Bronchial epithelial cell (primary cell): Measurements from ENCODE around the gene ELN. TPM values are rescaled to one million over a fixed set of nuclear protein-coding genes. Genes with fewer than 3 reads are reported as not detected.

Experiments
- DNase-seq: peaks from one replicate; pipeline ENCODE4 v3.0.0-alpha.2; 2010; ENCODE audit warnings: low read depth
- FAIRE-seq: peaks from 2 replicates; lab custom pipeline; 2011; peaks lifted over from hg19 to GRCh38; lab: Jason Lieb, UNC
- H3K27me3 ChIP-seq: 2 replicates; pipeline ENCODE4 v1.5.1; 2011; ENCODE audit warnings: low read length; ENCODE audit not compliant: control insufficient read depth, insufficient read depth
- H3K36me3 ChIP-seq: 2 replicates; pipeline ENCODE4 v1.5.1; 2011; ENCODE audit warnings: low read length; ENCODE audit not compliant: control insufficient read depth, insufficient read depth
- H3K4me3 ChIP-seq: 2 replicates; pipeline ENCODE4 v1.5.1; 2011; ENCODE audit warnings: mild to moderate bottlenecking, low read depth, low read length, control low read depth
- total RNA-seq: library from RNA; depleted of rRNA; stranded (reverse); fragments of >200 nt; gene quantifications from 2 replicates; pipeline ENCODE4 v1.2.1, GENCODE V29; 2014
- TF ChIP-seq, protein P1 (sequence below): IDR thresholded peaks from 2 replicates; pipeline ENCODE4 v1.5.1; 2011; ENCODE audit warnings: mild to moderate bottlenecking, moderate library complexity, low read length, control low read depth, inconsistent platforms; ENCODE audit not compliant: insufficient read depth, severe bottlenecking

ELN gene
- total RNA-seq, 1 donor from 2014 or later = under 0.01 TPM

DNA sequence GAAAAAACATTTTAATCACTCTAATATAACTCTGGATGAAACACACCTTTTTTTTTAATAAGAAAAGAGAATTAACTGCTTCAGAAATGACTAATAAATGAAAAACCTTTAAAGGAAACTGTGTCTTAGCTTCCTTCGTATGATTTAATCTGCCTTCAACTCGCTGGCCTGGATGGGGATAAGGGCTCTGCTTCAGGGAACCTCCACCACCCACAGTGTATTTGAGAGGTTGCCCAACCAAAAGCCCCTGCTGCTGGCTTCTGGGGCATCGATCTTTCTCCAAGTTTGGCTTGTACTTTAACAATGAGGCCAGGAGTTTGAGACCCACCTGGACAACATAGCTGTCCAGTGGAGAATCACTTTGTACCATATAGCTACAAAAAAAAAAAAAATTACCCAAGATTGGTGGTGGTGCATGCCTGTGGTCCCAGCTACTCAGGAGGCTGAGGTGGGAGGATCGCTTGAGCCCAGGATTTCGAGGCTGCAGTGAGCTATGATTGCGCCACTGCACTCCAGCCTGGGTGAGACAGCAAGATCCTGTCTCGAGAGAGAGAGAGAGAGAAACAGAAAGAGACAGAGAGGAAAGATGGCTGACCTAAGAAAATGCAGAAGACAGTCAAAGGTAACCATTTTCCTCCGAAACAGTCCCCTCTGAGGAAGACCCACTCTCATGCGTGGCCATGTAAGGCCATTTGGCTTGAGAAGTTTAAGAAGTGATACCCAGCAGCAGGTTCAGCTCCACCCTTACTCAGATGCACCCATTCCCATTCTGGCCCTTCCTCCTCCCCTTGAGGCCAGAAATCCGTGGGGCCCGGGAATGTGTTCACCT, 42.0 kb downstream of the ELN start:
- DNase-seq (no peak), FAIRE-seq (no peak)
- Histone ChIP-seq H3K27me3 (no peaks in the 10 kb centered on the region), H3K36me3 (no peaks in the 10 kb centered on the region), H3K4me3 (no peak overlapping the region)
- TF ChIP-seq, protein P1, sequence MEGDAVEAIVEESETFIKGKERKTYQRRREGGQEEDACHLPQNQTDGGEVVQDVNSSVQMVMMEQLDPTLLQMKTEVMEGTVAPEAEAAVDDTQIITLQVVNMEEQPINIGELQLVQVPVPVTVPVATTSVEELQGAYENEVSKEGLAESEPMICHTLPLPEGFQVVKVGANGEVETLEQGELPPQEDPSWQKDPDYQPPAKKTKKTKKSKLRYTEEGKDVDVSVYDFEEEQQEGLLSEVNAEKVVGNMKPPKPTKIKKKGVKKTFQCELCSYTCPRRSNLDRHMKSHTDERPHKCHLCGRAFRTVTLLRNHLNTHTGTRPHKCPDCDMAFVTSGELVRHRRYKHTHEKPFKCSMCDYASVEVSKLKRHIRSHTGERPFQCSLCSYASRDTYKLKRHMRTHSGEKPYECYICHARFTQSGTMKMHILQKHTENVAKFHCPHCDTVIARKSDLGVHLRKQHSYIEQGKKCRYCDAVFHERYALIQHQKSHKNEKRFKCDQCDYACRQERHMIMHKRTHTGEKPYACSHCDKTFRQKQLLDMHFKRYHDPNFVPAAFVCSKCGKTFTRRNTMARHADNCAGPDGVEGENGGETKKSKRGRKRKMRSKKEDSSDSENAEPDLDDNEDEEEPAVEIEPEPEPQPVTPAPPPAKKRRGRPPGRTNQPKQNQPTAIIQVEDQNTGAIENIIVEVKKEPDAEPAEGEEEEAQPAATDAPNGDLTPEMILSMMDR = no peak

DNA sequence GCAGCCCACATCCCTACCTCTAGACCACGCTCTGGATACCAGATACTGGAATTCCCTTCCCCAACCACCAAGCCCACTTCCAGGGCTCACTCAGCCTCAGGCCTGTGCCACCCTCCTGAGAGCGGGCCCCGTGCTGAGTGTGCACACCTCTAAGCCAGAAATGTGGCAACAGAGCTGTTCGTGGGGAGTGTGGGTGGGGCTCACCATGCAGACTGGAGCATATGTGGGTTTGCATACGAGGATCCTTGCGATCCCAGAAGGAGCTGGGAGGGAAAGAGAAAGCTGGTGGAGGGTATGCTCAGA, 42.6 kb downstream of the ELN start:
- Histone ChIP-seq H3K27me3 (no peaks in the 10 kb centered on the region), H3K36me3 (no peaks in the 10 kb centered on the region), H3K4me3 (no peak overlapping the region)
- FAIRE-seq = no peak
- TF ChIP-seq, protein P1 = no peak
- no peak for DNase-seq

- Histone ChIP-seq H3K27me3 (no peaks in the 10 kb centered on the region), H3K4me3 (no peak overlapping the region), H3K36me3 (no peaks in the 10 kb centered on the region)
- DNase-seq = no peak
- FAIRE-seq = no peak
- TF ChIP-seq, protein P1 = no peak
Observed at GRCh38 chr7:74071121-74071520, 43.1 kb downstream of the ELN start.

DNA sequence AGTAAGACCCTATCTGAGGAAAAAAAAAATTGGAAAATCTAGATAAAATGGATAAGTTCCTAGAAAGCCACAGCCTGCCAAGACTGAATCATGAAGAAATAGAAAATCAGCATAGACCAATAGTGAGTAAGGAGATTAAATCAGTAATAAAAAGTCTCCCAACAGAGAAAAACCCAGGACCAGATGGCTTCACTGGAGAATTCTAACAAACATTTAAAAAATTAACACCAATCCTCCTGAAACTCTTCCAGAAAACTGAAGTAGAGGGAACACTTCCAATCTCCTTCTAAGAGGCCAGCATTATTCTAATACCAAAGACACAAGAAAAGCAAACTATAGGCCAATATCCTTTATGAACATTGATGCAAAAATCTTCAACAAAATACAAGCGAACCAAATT, 46.8 kb downstream of the ELN start:
- DNase-seq (no peak), FAIRE-seq (no peak)
- Histone ChIP-seq H3K36me3 (no peaks in the 10 kb centered on the region), H3K27me3 (no peaks in the 10 kb centered on the region), H3K4me3 (no peak overlapping the region)
- TF ChIP-seq, protein P1 = no peak

DNA sequence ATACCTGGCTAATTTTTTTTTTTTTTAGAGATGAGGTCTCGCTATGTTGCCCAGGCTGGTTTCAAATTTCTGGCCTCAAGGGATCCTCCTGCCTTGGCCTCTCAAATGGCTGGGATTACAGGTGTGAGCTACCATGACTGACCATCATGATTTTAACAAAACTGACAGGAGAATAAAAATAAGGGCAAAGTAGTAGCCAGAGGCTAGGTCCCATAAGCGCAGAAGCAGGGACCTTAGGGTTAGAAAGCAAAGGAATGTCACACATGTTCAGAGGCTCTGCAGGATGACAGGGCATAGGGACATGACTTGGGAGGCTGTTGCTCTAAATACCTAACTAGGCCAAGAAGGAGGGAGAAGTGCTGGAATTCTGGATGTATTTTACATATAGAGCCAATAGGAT, 50.5 kb downstream of the ELN start:
- Histone ChIP-seq H3K36me3 (no peaks in the 10 kb centered on the region), H3K4me3 (no peak overlapping the region), H3K27me3 (no peaks in the 10 kb centered on the region)
- FAIRE-seq (no peak), DNase-seq (no peak)
- TF ChIP-seq, protein P1 = no peak

GRCh38 chr7:74082770-74083116, 54.8 kb downstream of the ELN start:
- peaks cover 5% of the 10 kb centered on the region for H3K36me3 ChIP-seq

More at GRCh38 chr7:74082770-74083116, 54.8 kb downstream of the ELN start:
- FAIRE-seq = no peak
- TF ChIP-seq, protein P1 = no peak
- DNase-seq = no peak
- Histone ChIP-seq H3K4me3 (no peak overlapping the region), H3K27me3 (no peaks in the 10 kb centered on the region)
